Measurements from ENCODE around the gene EEFSEC. TPM values are rescaled to one million over a fixed set of nuclear protein-coding genes. Genes with fewer than 3 reads are reported as not detected.

EEFSEC gene
- total and polyA plus RNA-seq, 5 experiments from 2014 or later = 14.7 to 27.1 (median 19.2) TPM

GRCh38 chr3:128210711-128211110, 57.4 kb downstream of the EEFSEC start:
- POLR2A ChIA-PET = no interaction called here

DNA sequence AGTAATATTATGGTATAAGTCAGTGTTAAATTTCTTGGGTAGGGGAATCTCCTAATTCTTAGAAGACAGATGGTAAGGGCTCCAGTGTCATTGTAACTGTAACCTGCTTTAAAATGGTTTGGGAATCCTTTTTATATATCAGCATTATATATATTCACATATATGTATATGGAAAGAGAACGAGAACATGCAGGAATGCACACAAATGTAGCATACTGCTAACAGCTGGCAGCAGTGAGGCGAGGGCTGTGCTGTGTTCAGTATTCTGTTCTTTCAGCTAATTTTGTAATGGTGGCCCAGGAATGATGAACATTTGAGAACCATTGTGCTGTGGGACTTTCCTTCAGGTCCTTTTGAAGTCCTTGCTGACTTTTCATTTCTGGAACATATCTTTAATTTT, 60.8 kb downstream of the EEFSEC start:
- ATAC-seq = no peak
- H3K36me3 Mint-ChIP-seq = peaks cover 0 to 13% (median 9%) of the 10 kb centered on the region in 3 donors
- POLR2A ChIA-PET = no interaction called here

More at GRCh38 chr3:128210711-128211110, 57.4 kb downstream of the EEFSEC start:
- Mint-ChIP-seq H3K36me3 (peaks cover 0 to 2% (median 0%) of the 10 kb centered on the region in 3 donors), H3K27me3 (no peaks in the 10 kb centered on the region), H3K4me1 (peaks cover 11 to 51% (median 24%) of the 10 kb centered on the region in 4 donors), H3K4me3 (no peak overlapping the region), H3K27ac (no peak overlapping the region), H3K9me3 (no peaks in the 10 kb centered on the region)
- ATAC-seq (no peak), DNase-seq (no peak)

GRCh38 chr3:128215290-128215689, 62.0 kb downstream of the EEFSEC start:
- Mint-ChIP-seq H3K4me3 (no peak overlapping the region), H3K9me3 (peaks cover 0 to 10% (median 0%) of the 10 kb centered on the region in 9 donors), H3K27me3 (no peaks in the 10 kb centered on the region), H3K36me3 (peaks cover 0 to 24% (median 13%) of the 10 kb centered on the region in 3 donors), H3K4me1 (peaks cover 3 to 22% (median 13%) of the 10 kb centered on the region in 4 donors), H3K27ac (no peak overlapping the region)
- ATAC-seq (no peak), DNase-seq (no peak)
- POLR2A ChIA-PET = no interaction called here

More for the DNA sequence above, 60.8 kb downstream of the EEFSEC start:
- H3K27ac Mint-ChIP-seq = peak overlapping the region in 1 of 10 donors; percentile 22
- no peak overlapping the region for H3K4me3 Mint-ChIP-seq
- H3K27me3 Mint-ChIP-seq = no peaks in the 10 kb centered on the region
- DNase-seq = no peak
- H3K4me1 Mint-ChIP-seq = peaks cover 5 to 31% (median 17%) of the 10 kb centered on the region in 4 donors
- H3K9me3 Mint-ChIP-seq = peaks cover 0 to 2% (median 0%) of the 10 kb centered on the region in 9 donors

GRCh38 chr3:128215800-128216495, 62.7 kb downstream of the EEFSEC start:
- no peak for ATAC-seq
- H3K27ac Mint-ChIP-seq = peak overlapping the region in 1 of 10 donors; percentile 43

GRCh38 chr3:128217702-128218547, 64.6 kb downstream of the EEFSEC start:
- POLR2A ChIA-PET = interaction anchor here (1.1 kb wide), 1 partner anchor 15 kb away, joined by 3 read pairs; no protein-coding TSS in a partner anchor
- H3K4me3 Mint-ChIP-seq = no peak overlapping the region
- H3K27me3 Mint-ChIP-seq = no peaks in the 10 kb centered on the region
- peaks cover 3 to 21% (median 10%) of the 10 kb centered on the region in 4 donors for H3K4me1 Mint-ChIP-seq
- H3K36me3 Mint-ChIP-seq = peaks cover 10 to 44% (median 24%) of the 10 kb centered on the region in 3 donors
- no peak for ATAC-seq
- DNase-seq = no peak
- H3K9me3 Mint-ChIP-seq = peaks cover 0 to 23% (median 12%) of the 10 kb centered on the region in 9 donors
- H3K27ac Mint-ChIP-seq = peak overlapping the region in 3 of 10 donors; percentile 17 to 21 (median 20)

More at GRCh38 chr3:128215800-128216495, 62.7 kb downstream of the EEFSEC start:
- DNase-seq = no peak
- peaks cover 6 to 31% (median 19%) of the 10 kb centered on the region in 3 donors for H3K36me3 Mint-ChIP-seq
- no peak overlapping the region for H3K4me3 Mint-ChIP-seq
- POLR2A ChIA-PET = no interaction called here
- H3K4me1 Mint-ChIP-seq = peaks cover 3 to 21% (median 13%) of the 10 kb centered on the region in 4 donors
- H3K9me3 Mint-ChIP-seq = peaks cover 0 to 14% (median 6%) of the 10 kb centered on the region in 9 donors
- H3K27me3 Mint-ChIP-seq = no peaks in the 10 kb centered on the region

DNA sequence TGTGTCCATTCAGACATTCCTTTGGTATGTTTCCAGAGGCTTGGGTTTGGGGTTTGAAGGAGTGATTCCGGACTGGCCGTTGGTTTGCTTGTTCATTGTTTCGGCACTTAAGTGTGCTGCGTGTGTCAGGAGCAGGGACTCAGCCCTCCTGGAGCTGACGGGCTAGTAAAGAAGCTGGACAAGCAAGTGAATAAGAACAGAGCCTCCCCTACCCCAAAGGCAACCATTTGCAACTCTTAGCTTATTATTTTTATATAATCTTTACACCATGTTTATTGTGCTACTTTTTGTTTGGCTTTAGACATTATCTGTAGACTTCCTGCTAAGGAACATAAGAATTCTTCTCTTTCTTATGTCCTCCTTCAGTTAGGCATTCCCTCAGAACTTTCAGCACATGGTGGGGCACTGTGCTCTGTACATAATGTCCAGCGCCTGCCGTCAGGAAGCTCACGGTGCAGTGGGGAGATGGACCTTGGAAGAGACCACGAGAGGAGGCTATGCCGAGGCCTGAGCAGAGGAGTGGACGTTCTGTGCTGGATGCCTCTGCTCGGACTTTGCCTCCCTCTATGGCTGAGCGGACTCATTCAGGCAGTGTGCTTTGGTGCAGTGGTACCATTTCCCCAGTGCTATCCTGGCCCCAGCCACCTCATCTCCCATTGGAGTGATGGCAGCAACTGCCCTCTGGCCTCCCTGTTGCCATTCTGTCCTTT, 65.4 kb downstream of the EEFSEC start:
- Mint-ChIP-seq H3K4me3 (no peak overlapping the region), H3K9me3 (peaks cover 0 to 31% (median 19%) of the 10 kb centered on the region in 9 donors), H3K27me3 (no peaks in the 10 kb centered on the region), H3K4me1 (peaks cover 3 to 21% (median 9%) of the 10 kb centered on the region in 4 donors), H3K27ac (peak overlapping the region in 2 of 10 donors; percentile 22 to 48), H3K36me3 (peaks cover 10 to 46% (median 24%) of the 10 kb centered on the region in 3 donors)
- no peak for DNase-seq
- POLR2A ChIA-PET = interaction anchor here (1.1 kb wide), 1 partner anchor 14 kb away, joined by 3 read pairs; no protein-coding TSS in a partner anchor
- no peak for ATAC-seq

GRCh38 chr3:128221328-128221727, 68.0 kb downstream of the EEFSEC start:
- Mint-ChIP-seq H3K27ac (no peak overlapping the region), H3K27me3 (no peaks in the 10 kb centered on the region), H3K36me3 (peaks cover 10 to 48% (median 24%) of the 10 kb centered on the region in 3 donors), H3K4me1 (peaks cover 8 to 24% (median 17%) of the 10 kb centered on the region in 4 donors), H3K4me3 (no peak overlapping the region), H3K9me3 (peaks cover 0 to 36% (median 19%) of the 10 kb centered on the region in 9 donors)
- no peak for ATAC-seq
- DNase-seq = no peak
- POLR2A ChIA-PET = no interaction called here

DNA sequence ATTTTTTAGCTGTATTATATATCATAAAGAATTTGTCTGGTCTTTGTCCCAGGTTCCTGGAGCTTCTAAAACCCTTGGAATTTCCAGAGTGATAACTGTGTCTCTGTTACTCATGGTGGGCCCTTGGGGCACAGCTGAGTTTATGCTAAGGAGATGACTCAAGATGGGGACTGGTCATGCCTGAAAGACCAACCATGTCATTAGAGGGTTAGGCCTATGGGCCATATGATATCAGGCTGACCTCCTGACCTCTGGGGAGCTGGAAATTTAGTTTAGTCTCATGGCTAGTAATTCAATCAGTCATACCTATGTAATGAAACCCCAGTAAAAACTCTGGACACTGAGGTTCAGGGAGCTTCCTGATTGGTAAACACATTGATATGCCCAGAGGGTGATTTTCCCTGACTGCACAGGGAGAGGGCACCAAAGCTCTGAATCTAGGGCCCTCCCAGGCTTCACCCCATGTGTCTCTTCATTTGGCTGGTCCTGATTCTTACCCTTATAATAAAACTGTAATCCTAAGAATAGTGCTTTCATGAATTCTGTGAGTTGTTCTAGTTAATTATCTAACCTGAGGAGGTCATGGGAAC, 69.6 kb downstream of the EEFSEC start:
- ATAC-seq (no peak), DNase-seq (no peak)
- peaks cover 14 to 30% (median 20%) of the 10 kb centered on the region in 4 donors for H3K4me1 Mint-ChIP-seq
- H3K27me3 Mint-ChIP-seq = no peaks in the 10 kb centered on the region
- no peak overlapping the region for H3K4me3 Mint-ChIP-seq
- POLR2A ChIA-PET = interaction anchor here (0.9 to 1.6 kb wide), 3 partner anchors 11 to 96 kb away, joined by 3 to 5 read pairs (median 3); no protein-coding TSS in a partner anchor
- peaks cover 0 to 36% (median 19%) of the 10 kb centered on the region in 9 donors for H3K9me3 Mint-ChIP-seq
- peaks cover 10 to 46% (median 24%) of the 10 kb centered on the region in 3 donors for H3K36me3 Mint-ChIP-seq
- H3K27ac Mint-ChIP-seq = no peak overlapping the region

- ATAC-seq (no peak), DNase-seq (no peak)
- H3K27me3 Mint-ChIP-seq = no peaks in the 10 kb centered on the region
- peaks cover 17 to 34% (median 23%) of the 10 kb centered on the region in 4 donors for H3K4me1 Mint-ChIP-seq
- no peak overlapping the region for H3K4me3 Mint-ChIP-seq
- peaks cover 2 to 16% (median 3%) of the 10 kb centered on the region in 3 donors for H3K36me3 Mint-ChIP-seq
- POLR2A ChIA-PET = interaction anchor here (1.1 to 1.6 kb wide), 3 partner anchors 49 to 96 kb away, joined by 4 to 10 read pairs (median 4); no protein-coding TSS in a partner anchor
- H3K27ac Mint-ChIP-seq = peak overlapping the region in 4 of 10 donors; percentile 14 to 49 (median 36)
- peaks cover 0 to 27% (median 8%) of the 10 kb centered on the region in 9 donors for H3K9me3 Mint-ChIP-seq
Observed at GRCh38 chr3:128226186-128226725, 73.0 kb downstream of the EEFSEC start.

- peaks cover 17 to 34% (median 23%) of the 10 kb centered on the region in 4 donors for H3K4me1 Mint-ChIP-seq
- H3K9me3 Mint-ChIP-seq = peaks cover 0 to 20% (median 8%) of the 10 kb centered on the region in 9 donors
- DNase-seq = peak in 7 of 10 donors; percentile 8 to 37 (median 27)
- H3K4me3 Mint-ChIP-seq = no peak overlapping the region
- ATAC-seq = peak in 1 of 2 donors; percentile 76
- POLR2A ChIA-PET = interaction anchor here (1.5 to 1.6 kb wide), 2 partner anchors 60 to 96 kb away, joined by 4 to 10 read pairs; no protein-coding TSS in a partner anchor
- no peaks in the 10 kb centered on the region for H3K27me3 Mint-ChIP-seq
- H3K27ac Mint-ChIP-seq = peak overlapping the region in 6 of 10 donors; percentile 14 to 77 (median 58)
- peaks cover 0 to 13% (median 3%) of the 10 kb centered on the region in 3 donors for H3K36me3 Mint-ChIP-seq
Observed at GRCh38 chr3:128226795-128227395, 73.6 kb downstream of the EEFSEC start.

DNA sequence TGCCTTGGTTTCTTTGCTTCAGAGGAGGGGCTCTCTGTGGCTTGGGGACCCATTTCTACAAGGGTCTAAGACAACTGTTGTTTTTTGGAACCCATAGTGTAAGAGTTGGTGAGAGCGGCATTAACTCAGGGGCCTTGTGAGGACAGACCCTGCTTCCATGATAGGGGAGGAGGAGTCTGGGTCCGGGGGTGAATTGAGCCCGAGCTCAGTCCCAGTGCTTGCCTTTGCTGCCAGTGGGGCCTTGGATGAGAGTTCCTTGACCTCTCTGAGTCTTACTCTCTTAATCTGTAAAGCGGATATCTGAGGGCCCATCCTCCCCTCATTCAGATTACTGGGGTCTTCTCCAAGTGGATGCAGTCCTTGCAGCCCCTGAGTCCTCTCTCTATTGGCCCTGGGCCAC, 74.2 kb downstream of the EEFSEC start:
- H3K36me3 Mint-ChIP-seq = peaks cover 0 to 9% (median under 1%) of the 10 kb centered on the region in 3 donors
- peaks cover 17 to 34% (median 25%) of the 10 kb centered on the region in 4 donors for H3K4me1 Mint-ChIP-seq
- no peaks in the 10 kb centered on the region for H3K27me3 Mint-ChIP-seq
- DNase-seq = no peak
- ATAC-seq = no peak
- peaks cover 0 to 17% (median 7%) of the 10 kb centered on the region in 9 donors for H3K9me3 Mint-ChIP-seq
- peak overlapping the region in 6 of 10 donors; percentile 55 to 77 (median 60) for H3K27ac Mint-ChIP-seq
- POLR2A ChIA-PET = interaction anchor here (1.5 to 1.6 kb wide), 2 partner anchors 59 to 95 kb away, joined by 4 to 10 read pairs; no protein-coding TSS in a partner anchor
- H3K4me3 Mint-ChIP-seq = no peak overlapping the region
